Cardiac muscle cell (in vitro differentiated cells and primary cell): ENCODE data around the gene CATSPERD. TPM values are rescaled to one million over a fixed set of nuclear protein-coding genes. Genes with fewer than 3 reads are reported as not detected.

Experiments used
- DNase-seq, 2 donors: peaks; one replicate each; pipeline versions ENCODE4 v3.0.0 to v3.0.0-alpha.2; 2010 to 2017; ENCODE audit warnings: low read depth in 1 of 2, low spot score in 1 of 2
- H3K27ac ChIP-seq: fragments of 200-600 bp; sonication (generic); 2 replicates; pipeline ENCODE4 v1.5.1; 2016
- H3K27me3 ChIP-seq: fragments of 200-600 bp; sonication (generic); 2 replicates; pipeline ENCODE4 v1.6.0; 2016; ENCODE audit warnings: control low read depth
- H3K36me3 ChIP-seq: fragments of 200-600 bp; sonication (generic); 2 replicates; pipeline ENCODE4 v1.5.1; 2016; ENCODE audit warnings: control low read depth
- H3K4me1 ChIP-seq: fragments of 200-600 bp; sonication (generic); 2 replicates; pipeline ENCODE4 v1.8.1; 2017; ENCODE audit warnings: low read depth, mild to moderate bottlenecking, mixed run types
- H3K4me3 ChIP-seq: fragments of 200-600 bp; sonication (generic); 2 replicates; pipeline ENCODE4 v1.5.1; 2016; ENCODE audit warnings: mild to moderate bottlenecking
- H3K9me3 ChIP-seq: fragments of 200-600 bp; sonication (generic); 2 replicates; pipeline ENCODE4 v1.5.1; 2017; ENCODE audit warnings: low read depth, mild to moderate bottlenecking, control low read depth
- polyA plus RNA-seq: library from polyadenylated mRNA; unstranded; fragments of >200 nt; fragmentation: Nextera tagmentation; extraction: Ambion mirVana; gene quantifications from 2 replicates; pipeline ENCODE4 v1.2.1, GENCODE V29; 2016
- total RNA-seq: library from RNA; depleted of rRNA; stranded (reverse); fragments of >200 nt; gene quantifications from 2 replicates; pipeline ENCODE4 v1.2.3, GENCODE V29; 2016
- TF ChIP-seq, protein P1 (sequence below): IDR thresholded peaks from 2 replicates; pipeline ENCODE4 v1.5.1; 2012; ENCODE audit warnings: low read depth, mild to moderate bottlenecking, low read length

The CATSPERD gene
- total and polyA plus RNA-seq, 2 experiments from 2014 or later: not detected

DNA sequence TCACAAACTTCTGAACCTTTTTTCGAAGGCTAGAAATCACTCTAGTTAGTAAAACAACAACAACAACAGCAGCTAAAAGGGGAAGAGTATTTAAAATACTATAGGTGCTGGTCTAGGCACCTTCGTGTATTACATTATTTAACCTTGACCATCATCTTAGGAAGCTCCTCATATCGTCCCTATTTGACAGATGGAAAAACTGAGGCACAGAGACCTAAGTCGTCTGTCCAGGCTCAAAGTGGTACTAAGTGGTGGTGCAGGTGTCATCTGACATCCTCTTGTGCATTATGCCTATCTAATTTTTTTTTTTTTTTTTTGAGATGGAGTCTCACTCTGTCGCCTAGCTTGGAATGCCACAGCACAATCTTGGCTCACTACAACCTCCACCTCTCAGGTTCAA is 29.1 kb downstream of the CATSPERD start:
- H3K9me3 ChIP-seq: no peaks in the 10 kb centered on the region
- H3K36me3 ChIP-seq: no peaks in the 10 kb centered on the region
- no peaks in the 10 kb centered on the region for H3K27me3 ChIP-seq
- H3K4me1 ChIP-seq: no peaks in the 10 kb centered on the region
- H3K27ac ChIP-seq: no peak overlapping the region
- no peak overlapping the region for H3K4me3 ChIP-seq
- DNase-seq: no peak
- TF ChIP-seq, protein P1, sequence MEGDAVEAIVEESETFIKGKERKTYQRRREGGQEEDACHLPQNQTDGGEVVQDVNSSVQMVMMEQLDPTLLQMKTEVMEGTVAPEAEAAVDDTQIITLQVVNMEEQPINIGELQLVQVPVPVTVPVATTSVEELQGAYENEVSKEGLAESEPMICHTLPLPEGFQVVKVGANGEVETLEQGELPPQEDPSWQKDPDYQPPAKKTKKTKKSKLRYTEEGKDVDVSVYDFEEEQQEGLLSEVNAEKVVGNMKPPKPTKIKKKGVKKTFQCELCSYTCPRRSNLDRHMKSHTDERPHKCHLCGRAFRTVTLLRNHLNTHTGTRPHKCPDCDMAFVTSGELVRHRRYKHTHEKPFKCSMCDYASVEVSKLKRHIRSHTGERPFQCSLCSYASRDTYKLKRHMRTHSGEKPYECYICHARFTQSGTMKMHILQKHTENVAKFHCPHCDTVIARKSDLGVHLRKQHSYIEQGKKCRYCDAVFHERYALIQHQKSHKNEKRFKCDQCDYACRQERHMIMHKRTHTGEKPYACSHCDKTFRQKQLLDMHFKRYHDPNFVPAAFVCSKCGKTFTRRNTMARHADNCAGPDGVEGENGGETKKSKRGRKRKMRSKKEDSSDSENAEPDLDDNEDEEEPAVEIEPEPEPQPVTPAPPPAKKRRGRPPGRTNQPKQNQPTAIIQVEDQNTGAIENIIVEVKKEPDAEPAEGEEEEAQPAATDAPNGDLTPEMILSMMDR: no peak

GRCh38 chr19:5751709-5752108 is 31.3 kb downstream of the CATSPERD start:
- TF ChIP-seq, protein P1: no peak

DNA sequence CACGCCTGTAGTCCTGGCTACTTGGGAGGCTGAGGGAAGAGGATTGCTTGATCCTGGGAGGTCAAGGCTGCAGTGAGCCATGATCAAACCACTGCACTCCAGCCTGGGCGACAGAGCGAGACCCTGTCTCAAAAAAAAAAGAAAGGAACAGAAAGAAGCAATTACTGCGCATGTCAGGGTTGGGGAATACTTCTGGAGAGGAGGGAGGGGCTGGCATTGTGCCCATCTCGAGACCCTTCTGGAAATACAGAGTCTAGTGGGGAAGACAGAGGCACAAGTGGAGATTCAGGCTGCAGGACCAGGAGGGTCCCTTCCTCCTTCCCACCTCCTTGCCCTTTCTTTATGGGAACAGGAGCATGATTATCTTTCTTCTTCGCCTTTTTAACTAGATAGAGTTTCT is 33.3 kb downstream of the CATSPERD start:
- no peaks in the 10 kb centered on the region for H3K4me1 ChIP-seq
- H3K36me3 ChIP-seq: no peaks in the 10 kb centered on the region
- TF ChIP-seq, protein P1: no peak
- no peak overlapping the region for H3K27ac ChIP-seq
- no peak for DNase-seq
- H3K27me3 ChIP-seq: no peaks in the 10 kb centered on the region
- H3K9me3 ChIP-seq: no peaks in the 10 kb centered on the region
- no peak overlapping the region for H3K4me3 ChIP-seq

More at GRCh38 chr19:5751709-5752108, 31.3 kb downstream of the CATSPERD start:
- DNase-seq: no peak
- H3K4me3 ChIP-seq: no peak overlapping the region
- H3K27me3 ChIP-seq: no peaks in the 10 kb centered on the region
- no peaks in the 10 kb centered on the region for H3K9me3 ChIP-seq
- H3K4me1 ChIP-seq: no peaks in the 10 kb centered on the region
- no peak overlapping the region for H3K27ac ChIP-seq
- H3K36me3 ChIP-seq: no peaks in the 10 kb centered on the region

DNA sequence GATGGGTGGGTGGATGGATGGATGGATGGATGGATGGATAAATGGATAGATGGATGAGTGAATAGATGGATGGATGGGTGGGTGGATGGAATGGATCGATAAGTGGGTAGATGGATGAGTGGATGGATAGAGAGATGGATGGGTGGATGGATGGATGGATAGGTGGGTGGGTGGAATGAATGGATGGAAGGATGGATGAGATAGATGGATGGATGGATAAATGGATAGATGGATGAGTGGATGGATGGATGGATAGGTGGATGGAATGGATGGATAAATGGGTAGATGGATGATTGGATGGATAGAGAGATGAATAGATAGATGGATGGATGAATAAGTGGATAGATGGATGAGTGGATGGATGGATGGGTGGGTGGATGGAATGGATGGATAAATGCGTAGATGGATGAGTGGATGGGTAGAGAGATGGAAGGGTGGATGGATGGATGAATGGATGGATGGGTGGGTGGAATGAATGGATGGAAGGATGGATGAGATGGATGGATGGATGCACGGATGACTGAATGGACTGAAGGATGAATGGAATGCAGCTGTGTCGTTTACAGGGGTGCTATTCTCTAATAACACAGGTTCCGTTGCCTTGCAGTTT is 42.3 kb downstream of the CATSPERD start:
- H3K27me3 ChIP-seq: no peaks in the 10 kb centered on the region
- TF ChIP-seq, protein P1: no peak
- H3K27ac ChIP-seq: no peak overlapping the region
- no peak for DNase-seq
- no peaks in the 10 kb centered on the region for H3K9me3 ChIP-seq
- no peak overlapping the region for H3K4me3 ChIP-seq
- no peaks in the 10 kb centered on the region for H3K4me1 ChIP-seq
- H3K36me3 ChIP-seq: no peaks in the 10 kb centered on the region

DNA sequence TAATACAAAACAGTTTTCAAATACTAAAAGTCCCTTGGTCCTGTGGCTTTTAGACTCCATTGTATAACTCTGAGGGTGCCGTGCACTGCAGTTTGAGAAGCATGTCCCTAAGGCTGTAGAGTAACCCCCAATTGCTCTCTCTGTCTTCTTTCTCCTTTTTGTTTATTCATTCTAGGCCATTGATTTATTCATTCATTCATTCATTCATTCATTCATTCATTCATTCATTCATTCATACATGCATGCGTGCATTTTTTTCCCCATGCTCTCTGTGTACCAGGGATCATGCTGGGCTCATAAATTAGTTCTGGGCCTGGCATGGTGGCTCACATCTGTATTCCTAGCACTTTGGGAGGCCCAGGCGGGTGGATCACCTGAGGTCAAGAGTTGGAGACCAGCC is 44.8 kb downstream of the CATSPERD start:
- Histone ChIP-seq H3K9me3 (no peaks in the 10 kb centered on the region), H3K27me3 (no peaks in the 10 kb centered on the region), H3K4me1 (no peaks in the 10 kb centered on the region), H3K36me3 (no peaks in the 10 kb centered on the region), H3K27ac (no peak overlapping the region), H3K4me3 (no peak overlapping the region)
- DNase-seq: no peak
- TF ChIP-seq, protein P1: no peak
